Measurements from ENCODE around the gene PSMG4. TPM values are rescaled to one million over a fixed set of nuclear protein-coding genes. Genes with fewer than 3 reads are reported as not detected.

The PSMG4 gene
- total RNA-seq, 1 experiment from 2014 or later: 20.9 TPM

GRCh38 chr6:3245216-3245615, 13.5 kb upstream of the PSMG4 start:
- TF ChIP-seq CTCF (IDR thresholded peaks at IDR 0.05; ENCODE audit: insufficient read depth in 1 of 2, low read depth in 1 of 2, low read length in 1 of 2, severe bottlenecking in 1 of 2, unreplicated experiment in 1 of 2): no peak
- H3K9me3 Mint-ChIP-seq (ENCODE audit: unreplicated experiment): no peaks in the 10 kb centered on the region
- no TSS peak for BruUV-seq (replicated peaks)
- ChIA-PET CTCF (no interaction called here), POLR2A (no interaction called here)
- H3K4me3 ChIP-seq (ENCODE audit: low read depth, low read length): no peak overlapping the region
- no peak for DNase-seq
- H3K4me1 Mint-ChIP-seq (ENCODE audit: low read depth, unreplicated experiment): no peaks in the 10 kb centered on the region
- H3K27me3 ChIP-seq (replicated peaks; ENCODE audit: control insufficient read depth, insufficient read depth, low read length): no peaks in the 10 kb centered on the region
- intact Hi-C loops (cut with micrococcal nuclease; ENCODE audit: unreplicated experiment): loop anchor here (5.0 kb wide), 1 partner anchor 248 kb away; the partner anchor contains the start of gene NQO2
- H3K36me3 ChIP-seq (ENCODE audit: control insufficient read depth, insufficient read depth, low read length): no peaks in the 10 kb centered on the region
- no peaks in the 10 kb centered on the region for H3K27me3 Mint-ChIP-seq (ENCODE audit: insufficient read depth, unreplicated experiment)
- H3K4me3 Mint-ChIP-seq (ENCODE audit: unreplicated experiment): no peak overlapping the region
- no peak overlapping the region for H3K27ac Mint-ChIP-seq (ENCODE audit: unreplicated experiment)
- no peaks in the 10 kb centered on the region for H3K9me3 ChIP-seq
- peaks cover 23% of the 10 kb centered on the region for H3K4me1 ChIP-seq
- peaks cover 6% of the 10 kb centered on the region for H3K36me3 Mint-ChIP-seq (ENCODE audit: insufficient read depth, unreplicated experiment)

- Histone ChIP-seq H3K36me3 (ENCODE audit: control insufficient read depth, insufficient read depth, low read length) (no peaks in the 10 kb centered on the region), H3K4me1 (peaks cover 26% of the 10 kb centered on the region), H3K4me3 (ENCODE audit: low read depth, low read length) (peak overlapping the region; percentile 42), H3K9me3 (no peaks in the 10 kb centered on the region), H3K27me3 (replicated peaks; ENCODE audit: control insufficient read depth, insufficient read depth, low read length) (no peaks in the 10 kb centered on the region; the same call in 1 of the 2 replicates)
- ChIA-PET POLR2A (interaction anchor here (0.6 to 1.5 kb wide), 7 partner anchors 11 to 248 kb away, joined by 3 to 15 read pairs (median 5); partner anchors contain the start of genes BPHL, NQO2, PSMG4 and TUBB2A), CTCF (interaction anchor here (0.6 to 2.1 kb wide), 6 partner anchors 11 to 186 kb away, joined by 3 to 10 read pairs (median 3); partner anchors contain the start of genes PSMG4 and TUBB2A)
- H3K9me3 Mint-ChIP-seq (ENCODE audit: unreplicated experiment): no peaks in the 10 kb centered on the region
- peak overlapping the region; percentile 74 for H3K4me3 Mint-ChIP-seq (ENCODE audit: unreplicated experiment)
- H3K27ac Mint-ChIP-seq (ENCODE audit: unreplicated experiment): peak overlapping the region; percentile 54
- H3K36me3 Mint-ChIP-seq (ENCODE audit: insufficient read depth, unreplicated experiment): peaks cover 6% of the 10 kb centered on the region
- DNase-seq: peak; percentile 69 to 76
- no peaks in the 10 kb centered on the region for H3K27me3 Mint-ChIP-seq (ENCODE audit: insufficient read depth, unreplicated experiment)
- BruUV-seq (replicated peaks): no TSS peak
- no peak for TF ChIP-seq CTCF (IDR thresholded peaks at IDR 0.05; ENCODE audit: insufficient read depth in 1 of 2, low read depth in 1 of 2, low read length in 1 of 2, severe bottlenecking in 1 of 2, unreplicated experiment in 1 of 2)
- peaks cover 5% of the 10 kb centered on the region for H3K4me1 Mint-ChIP-seq (ENCODE audit: low read depth, unreplicated experiment)
- intact Hi-C loops (cut with micrococcal nuclease; ENCODE audit: unreplicated experiment): loop anchor here (1.0 to 5.0 kb wide), 2 partner anchors 16 to 250 kb away; partner anchors contain the start of gene NQO2
These were observed 11.2 kb upstream of the PSMG4 start for GRCh38 chr6:3247255-3248146.

- intact Hi-C loops (cut with micrococcal nuclease; ENCODE audit: unreplicated experiment): loop anchor here (2.0 to 5.0 kb wide), 3 partner anchors 21 to 253 kb away; partner anchors contain the start of genes BPHL and NQO2
- Mint-ChIP-seq H3K27me3 (ENCODE audit: insufficient read depth, unreplicated experiment) (no peaks in the 10 kb centered on the region), H3K27ac (ENCODE audit: unreplicated experiment) (peak overlapping the region; percentile 11), H3K4me1 (ENCODE audit: low read depth, unreplicated experiment) (peaks cover 5% of the 10 kb centered on the region), H3K4me3 (ENCODE audit: unreplicated experiment) (no peak overlapping the region), H3K9me3 (ENCODE audit: unreplicated experiment) (no peaks in the 10 kb centered on the region), H3K36me3 (ENCODE audit: insufficient read depth, unreplicated experiment) (peaks cover 12% of the 10 kb centered on the region)
- no peaks in the 10 kb centered on the region; the same call in 1 of the 2 replicates for H3K27me3 ChIP-seq (replicated peaks; ENCODE audit: control insufficient read depth, insufficient read depth, low read length)
- no peak for DNase-seq
- H3K4me3 ChIP-seq (ENCODE audit: low read depth, low read length): no peak overlapping the region
- no peaks in the 10 kb centered on the region for H3K36me3 ChIP-seq (ENCODE audit: control insufficient read depth, insufficient read depth, low read length)
- no TSS peak for BruUV-seq (replicated peaks)
- H3K4me1 ChIP-seq: peaks cover 26% of the 10 kb centered on the region
- no peaks in the 10 kb centered on the region for H3K9me3 ChIP-seq
- ChIA-PET POLR2A (no interaction called here), CTCF (interaction anchor here (0.9 to 2.6 kb wide), 2 partner anchors 92 to 196 kb away, joined by 3 to 14 read pairs; partner anchors contain the start of gene TUBB2A)
- no peak for TF ChIP-seq CTCF (IDR thresholded peaks at IDR 0.05; ENCODE audit: insufficient read depth in 1 of 2, low read depth in 1 of 2, low read length in 1 of 2, severe bottlenecking in 1 of 2, unreplicated experiment in 1 of 2)
These were observed 8.9 kb upstream of the PSMG4 start for GRCh38 chr6:3249821-3250220.
